Iris pigment epithelial cell (primary cell): Measurements from ENCODE around the gene CAMK1D.

Source experiments
- DNase-seq: peaks from one replicate; pipeline ENCODE4 v3.0.0-alpha.2; 2011; ENCODE audit warnings: low read depth

The CAMK1D gene

GRCh38 chr10:12823328-12823727 lies 474.0 kb downstream of the CAMK1D start:
- no peak for DNase-seq

GRCh38 chr10:12825260-12825849 lies 476.0 kb downstream of the CAMK1D start:
- DNase-seq, result peak; percentile 17

- DNase-seq, result no peak
Measured at GRCh38 chr10:12826800-12827372, 477.5 kb downstream of the CAMK1D start.

- DNase-seq, result no peak
Measured at GRCh38 chr10:12828736-12829135, 479.4 kb downstream of the CAMK1D start.

- DNase-seq, result no peak
Measured at GRCh38 chr10:12829831-12830390, 480.6 kb downstream of the CAMK1D start.

- no peak for DNase-seq
Measured at GRCh38 chr10:12832096-12832495, 482.7 kb downstream of the CAMK1D start.

- DNase-seq, result no peak
Measured at GRCh38 chr10:12833451-12833850, 484.1 kb downstream of the CAMK1D start.

GRCh38 chr10:12834116-12834665 lies 484.8 kb downstream of the CAMK1D start:
- no peak for DNase-seq

GRCh38 chr10:12834721-12835120 lies 485.4 kb downstream of the CAMK1D start:
- DNase-seq, result no peak

- DNase-seq, result no peak
Measured at GRCh38 chr10:12835709-12836108, 486.4 kb downstream of the CAMK1D start.

- no peak for DNase-seq
Measured at GRCh38 chr10:12838366-12838765, 489.0 kb downstream of the CAMK1D start.

GRCh38 chr10:12838995-12839927 lies 489.9 kb downstream of the CAMK1D start:
- no peak for DNase-seq

- no peak for DNase-seq
Measured at GRCh38 chr10:12839941-12840611, 490.7 kb downstream of the CAMK1D start.

- DNase-seq, result no peak
Measured at GRCh38 chr10:12841426-12841825, 492.1 kb downstream of the CAMK1D start.

- no peak for DNase-seq
Measured at GRCh38 chr10:12841826-12842225, 492.5 kb downstream of the CAMK1D start.

- DNase-seq, result no peak
Measured at GRCh38 chr10:12842310-12842709, 493.0 kb downstream of the CAMK1D start.

- DNase-seq, result no peak
Measured at GRCh38 chr10:12843296-12843945, 494.1 kb downstream of the CAMK1D start.

- DNase-seq, result peak; percentile 71
Measured at GRCh38 chr10:12844811-12845483, 495.6 kb downstream of the CAMK1D start.

GRCh38 chr10:12846718-12847117 lies 497.4 kb downstream of the CAMK1D start:
- DNase-seq, result peak; percentile 9

GRCh38 chr10:12847361-12847975 lies 498.1 kb downstream of the CAMK1D start:
- DNase-seq, result no peak
